Activated T-cell treated with anti-CD3 and anti-CD28 coated beads, Interleukin-2, amount 50 U/mL, for 48 hours (primary cell): ENCODE data around the gene AKT1S1.
A peak's percentile ranks its signal among the peaks of the same experiment; 100 is the strongest.

Experiments used
- DNase-seq, 2 experiments: peaks; one replicate each; pipeline ENCODE4 v3.0.0-alpha.2; 2020

Gene AKT1S1

GRCh38 chr19:49866933-49867782, 10.0 kb downstream of the AKT1S1 start, which contains the start of gene PNKP:
Gene PNKP (minus strand): TSS chr19:49867576. CDS start chr19:49867204, 372 bp downstream.
- peak; percentile 92 to 94 for DNase-seq

- DNase-seq: no peak
Measured at GRCh38 chr19:49864890-49865289, 12.3 kb downstream of the AKT1S1 start.

- DNase-seq: no peak
Measured at GRCh38 chr19:49863935-49864320, 13.2 kb downstream of the AKT1S1 start.

GRCh38 chr19:49863254-49863934, 13.8 kb downstream of the AKT1S1 start:
- DNase-seq: no peak

GRCh38 chr19:49862391-49863253, 14.5 kb downstream of the AKT1S1 start:
- DNase-seq: peak; percentile 38 to 52

- no peak for DNase-seq
Measured at GRCh38 chr19:49861541-49862378, 15.4 kb downstream of the AKT1S1 start.

- DNase-seq: no peak
Measured at GRCh38 chr19:49861107-49861506, 16.0 kb downstream of the AKT1S1 start.

GRCh38 chr19:49860336-49861102, 16.6 kb downstream of the AKT1S1 start:
- no peak for DNase-seq

- no peak for DNase-seq
Measured at GRCh38 chr19:49859682-49860335, 17.3 kb downstream of the AKT1S1 start.

GRCh38 chr19:49858088-49858985, 18.8 kb downstream of the AKT1S1 start:
- peak in 1 of 2 experiments; percentile 21 for DNase-seq

GRCh38 chr19:49857838-49858087, 19.4 kb downstream of the AKT1S1 start:
- DNase-seq: no peak

GRCh38 chr19:49857061-49857837, 19.9 kb downstream of the AKT1S1 start:
- DNase-seq: peak in 1 of 2 experiments; percentile 27

GRCh38 chr19:49856574-49857021, 20.6 kb downstream of the AKT1S1 start:
- no peak for DNase-seq

GRCh38 chr19:49855676-49856573, 21.2 kb downstream of the AKT1S1 start:
- DNase-seq: no peak

GRCh38 chr19:49855277-49855675, 21.9 kb downstream of the AKT1S1 start:
- DNase-seq: no peak

GRCh38 chr19:49854378-49855263, 22.5 kb downstream of the AKT1S1 start:
- DNase-seq: peak in 1 of 2 experiments; percentile 28

- peak in 1 of 2 experiments; percentile 25 for DNase-seq
Measured at GRCh38 chr19:49853852-49854377, 23.2 kb downstream of the AKT1S1 start.
